HG02870 (cell line): ENCODE results near the gene SGK1.
A peak's percentile ranks its signal among the peaks of the same experiment; 100 is the strongest.
"Not testable (repeated sequence)": the region's sequence is repeated elsewhere in the genome, so short reads cannot be mapped to it uniquely, and the experiment has no call there.

Experiments used
- ATAC-seq: cut with Tn5 transposase; IDR thresholded peaks from one replicate; pipeline ENCODE4 v1.9.1; 2021; ENCODE audit warnings: mild to moderate bottlenecking, moderate library complexity; ENCODE audit not compliant: unreplicated experiment

SGK1 gene

DNA sequence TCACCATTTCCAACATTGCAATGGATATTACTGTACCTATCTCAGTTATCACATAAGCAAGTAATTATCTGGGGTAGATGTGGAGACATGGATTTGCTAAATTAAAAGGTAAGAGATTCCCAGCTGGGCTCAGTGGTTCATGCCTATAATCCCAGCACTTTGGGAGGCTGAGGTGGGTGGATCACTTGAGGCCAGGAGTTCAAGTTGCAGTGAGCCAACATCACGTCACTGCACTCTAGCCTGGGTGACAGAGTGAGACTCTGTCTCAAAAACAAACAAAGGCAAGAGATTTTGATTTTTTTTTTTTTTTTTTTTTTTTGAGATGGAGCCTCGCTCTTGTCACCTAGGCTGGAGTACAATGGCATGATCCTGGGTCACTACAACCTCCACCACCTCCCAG is 62.6 kb downstream of the SGK1 start:
- not testable (repeated sequence) for ATAC-seq

DNA sequence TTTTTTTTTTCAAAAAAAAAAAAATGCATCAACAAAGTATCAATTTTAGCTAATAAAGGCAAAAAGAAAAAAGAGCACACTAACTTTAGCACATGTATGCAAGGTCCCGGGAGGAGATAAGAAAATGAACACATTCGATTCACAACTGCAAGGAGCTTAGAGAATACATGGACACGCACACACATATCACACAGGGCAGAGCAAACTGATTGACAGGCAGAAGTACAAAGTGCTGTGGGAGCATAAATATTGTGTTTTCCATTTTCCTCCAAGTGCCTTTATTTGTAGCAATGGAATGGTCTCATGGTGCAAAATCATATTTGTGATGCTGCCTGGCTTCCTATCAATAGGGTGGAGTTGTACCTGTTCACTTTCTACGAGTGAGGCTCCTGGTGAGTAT is 63.8 kb downstream of the SGK1 start:
- no peak for ATAC-seq

DNA sequence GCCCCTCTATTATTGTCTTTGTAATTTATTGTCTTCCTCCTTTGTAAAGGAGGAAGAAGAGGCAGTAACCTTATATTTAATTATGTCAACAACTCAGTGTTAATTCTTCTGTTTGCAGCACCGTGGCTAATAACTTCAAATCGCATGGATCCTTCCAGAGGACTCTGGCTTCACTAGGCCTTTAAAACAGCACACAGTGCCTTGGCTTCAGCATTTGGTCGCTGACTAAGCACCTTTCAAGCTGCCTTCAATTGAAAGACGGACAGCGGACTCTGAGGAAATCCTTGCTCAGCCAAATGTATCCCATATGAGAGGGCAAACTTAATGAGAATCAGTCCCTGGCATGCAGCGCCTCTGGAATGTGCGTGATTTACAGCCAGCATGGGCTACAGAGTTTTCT is 64.2 kb downstream of the SGK1 start:
- no peak for ATAC-seq

DNA sequence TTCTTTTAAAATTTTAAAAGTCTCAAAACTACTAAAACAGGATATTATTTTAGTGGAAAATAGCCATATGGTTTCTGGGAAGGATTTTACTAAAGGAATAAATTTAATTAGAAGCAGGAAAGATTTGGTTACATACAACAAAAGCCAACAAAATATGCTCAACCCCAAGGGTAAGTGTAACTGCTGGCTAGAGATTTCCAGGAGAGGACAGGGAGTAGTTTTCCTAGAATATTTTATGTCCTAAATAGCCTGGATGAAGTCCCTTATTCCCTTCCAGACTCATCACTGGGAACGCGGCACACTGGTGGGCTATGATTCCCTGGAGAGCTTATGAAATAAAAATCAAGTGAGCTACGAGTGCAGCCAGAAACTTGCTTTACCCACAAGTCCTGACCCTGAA is 66.6 kb downstream of the SGK1 start:
- ATAC-seq: no peak

DNA sequence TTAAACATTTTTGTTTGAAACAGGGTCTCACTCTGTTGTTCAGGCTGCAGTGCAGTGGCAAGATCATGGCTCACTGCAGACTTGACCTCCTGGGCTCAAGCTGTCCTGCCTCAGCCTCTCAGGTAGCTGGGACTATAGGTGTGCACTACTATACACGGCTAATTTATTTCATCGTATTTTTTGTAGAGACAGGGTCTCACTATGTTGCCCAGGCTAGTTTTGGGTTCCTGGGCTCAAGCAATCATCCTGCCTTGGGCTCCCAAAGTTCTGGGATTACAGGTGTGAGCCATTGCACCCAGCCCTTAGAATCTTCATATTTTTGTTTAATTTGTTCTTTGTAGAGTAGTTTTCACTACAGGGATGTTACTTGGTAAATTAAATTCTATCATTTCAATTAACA is 67.1 kb downstream of the SGK1 start:
- no peak for ATAC-seq

DNA sequence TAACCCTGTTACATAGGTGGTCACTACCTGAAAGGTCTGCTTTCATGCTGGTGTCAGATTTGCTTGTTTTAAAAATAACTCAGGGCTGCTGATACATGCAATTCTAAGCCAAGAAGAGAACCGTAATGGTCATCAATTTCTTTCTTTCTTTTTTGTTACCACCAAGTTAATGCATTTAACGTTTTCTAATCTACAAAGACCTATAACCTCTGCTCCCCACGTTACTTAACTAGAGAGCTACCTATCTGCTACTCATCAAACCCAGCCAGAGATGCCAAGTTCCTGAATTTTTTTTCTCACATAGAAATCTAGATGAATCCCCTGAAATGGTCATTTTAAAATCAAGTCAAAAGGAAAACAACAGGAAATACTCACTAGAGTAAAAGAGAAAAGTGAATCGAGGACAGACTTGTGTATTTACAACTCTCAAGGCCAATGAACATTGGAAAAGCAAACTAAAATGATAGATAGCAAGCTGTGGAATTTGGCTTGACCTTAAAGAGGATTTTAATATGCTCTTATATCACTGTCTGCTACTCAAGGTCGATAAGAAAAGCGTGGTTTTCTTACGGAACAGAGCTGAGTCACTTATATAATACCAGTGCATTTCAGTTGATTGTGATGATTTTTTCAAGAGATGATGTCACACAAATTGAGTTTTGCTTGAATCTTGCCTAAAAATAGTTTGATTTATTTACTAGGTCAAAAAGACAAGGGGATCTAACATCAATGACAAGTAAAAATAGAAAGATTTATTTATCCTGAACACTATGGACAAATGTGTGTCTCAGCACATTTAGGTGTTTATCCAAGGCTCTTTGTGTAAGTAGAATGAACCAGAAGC is 67.9 kb downstream of the SGK1 start:
- ATAC-seq: no peak

DNA sequence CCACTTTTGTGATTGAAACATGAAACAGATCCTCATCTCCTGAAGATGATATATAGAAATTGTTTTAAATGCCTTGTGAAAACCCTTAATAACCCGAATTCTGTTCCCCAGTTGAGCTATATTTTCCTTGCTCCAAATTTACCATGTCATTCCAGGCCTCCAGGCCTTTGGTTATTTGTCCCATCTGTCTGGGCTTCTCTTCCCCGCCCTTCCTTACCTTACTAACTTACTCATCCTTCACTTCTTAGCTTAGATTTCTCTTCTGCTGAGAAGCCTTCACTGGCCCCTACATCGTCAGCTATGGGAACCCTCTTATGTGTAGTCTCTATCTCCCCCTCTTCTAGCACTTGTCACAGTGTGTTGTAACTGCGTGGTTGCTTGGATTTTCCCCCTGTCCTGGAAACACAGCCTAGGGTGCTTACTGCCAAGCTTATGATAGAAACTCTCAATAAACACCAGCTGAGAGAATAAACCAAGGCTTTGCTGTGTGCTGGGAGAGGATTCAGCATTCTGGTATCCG is 68.6 kb downstream of the SGK1 start:
- ATAC-seq: no peak

DNA sequence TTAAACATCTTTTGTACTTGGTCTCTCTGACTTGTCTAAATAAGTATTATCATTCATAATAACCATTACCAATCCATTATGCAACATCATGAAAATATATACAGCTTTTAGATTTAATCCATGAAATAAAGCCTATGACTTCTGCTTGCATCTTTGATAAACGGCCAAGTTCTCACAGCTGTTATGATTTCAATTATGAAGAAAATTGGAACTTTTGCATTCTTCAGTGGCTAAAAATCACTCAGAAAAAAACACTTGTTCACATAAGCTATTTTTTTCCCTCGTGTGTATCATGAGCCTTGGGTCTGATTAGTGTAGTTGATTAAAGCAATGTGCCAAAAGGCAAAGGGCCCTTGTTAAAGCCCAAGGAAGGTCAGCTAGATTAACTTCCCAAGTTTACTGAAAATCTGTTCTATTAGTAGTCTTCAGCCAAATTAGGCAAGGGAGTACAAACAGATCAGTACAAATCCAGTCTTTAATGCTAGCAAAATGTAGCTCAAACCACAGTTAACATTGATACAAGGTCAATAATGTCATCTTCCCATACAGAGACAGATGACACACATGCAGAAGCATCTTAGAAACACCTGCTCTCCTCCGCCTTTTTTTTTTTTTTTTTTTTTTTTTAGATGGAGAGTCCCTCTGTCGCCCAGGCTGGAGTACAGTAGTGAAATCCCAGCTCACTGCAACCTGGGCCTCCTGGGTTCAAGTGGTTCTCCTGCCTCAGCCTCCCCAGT is 69.9 kb downstream of the SGK1 start:
- ATAC-seq: no peak

DNA sequence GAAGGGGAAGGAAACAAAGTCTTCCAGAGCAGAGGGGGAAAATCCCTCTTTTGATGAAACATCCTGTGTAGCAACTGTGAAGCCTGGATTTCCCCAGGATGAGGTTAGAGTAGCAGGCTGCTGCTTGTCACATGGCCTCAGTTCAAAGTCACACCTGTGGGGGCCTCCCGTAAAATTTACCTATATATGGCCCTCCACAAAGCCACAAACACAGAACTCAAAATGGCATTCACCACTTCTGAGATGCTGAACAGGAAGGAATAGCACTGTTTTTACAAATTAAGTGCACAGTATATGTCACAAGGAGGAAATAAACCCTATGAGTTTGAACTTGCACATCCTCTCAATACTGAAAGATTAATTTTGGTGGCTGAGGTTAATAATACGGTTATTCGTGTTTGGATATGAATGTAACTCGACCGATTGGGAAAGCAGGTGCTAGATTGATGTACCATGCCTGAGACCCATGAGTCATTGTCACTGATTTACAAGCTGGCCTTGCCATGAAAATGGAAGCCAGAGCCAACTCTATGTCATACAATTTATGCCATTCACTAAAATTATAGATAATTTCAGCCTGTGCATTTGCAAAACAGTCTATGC is 70.6 kb downstream of the SGK1 start:
- peak; percentile 96 for ATAC-seq

DNA sequence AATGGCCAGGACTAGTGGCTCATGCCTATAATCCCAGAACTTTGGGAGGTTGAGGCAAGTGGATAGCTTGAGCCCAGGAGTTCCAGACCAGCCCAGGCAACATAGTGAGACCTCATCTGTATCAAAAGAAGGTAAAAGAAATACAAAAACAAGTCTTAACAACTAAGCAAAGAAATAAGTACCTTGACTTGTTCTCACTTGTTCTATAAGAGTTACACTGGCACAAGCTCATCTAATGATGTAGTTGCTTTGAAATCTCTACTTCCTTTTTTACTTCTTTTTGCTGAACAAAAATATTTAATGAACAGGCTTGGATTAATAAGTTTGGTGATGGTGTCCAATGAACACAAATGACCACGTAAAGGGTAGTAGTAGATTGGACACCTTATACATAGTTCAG is 72.2 kb downstream of the SGK1 start:
- ATAC-seq: no peak

DNA sequence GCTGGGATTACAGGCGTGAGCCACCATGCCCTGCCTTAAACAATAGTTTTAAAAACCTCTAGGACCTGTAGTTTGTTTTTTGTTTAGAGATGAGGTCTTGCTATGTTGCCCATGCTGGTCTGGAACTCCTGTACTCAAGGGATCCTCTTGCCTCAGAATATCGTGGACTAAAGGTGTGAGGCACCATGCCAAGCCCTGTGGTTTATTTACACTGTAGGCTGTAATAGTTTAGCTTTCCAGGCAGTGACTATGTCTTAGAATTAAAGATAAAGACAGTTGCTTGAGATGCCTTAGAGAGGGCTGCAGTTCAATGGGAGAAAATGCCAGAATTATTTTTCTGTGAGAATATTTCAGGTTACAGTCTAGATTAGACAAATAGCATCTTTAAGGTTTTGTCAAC is 72.9 kb downstream of the SGK1 start:
- ATAC-seq: no peak

DNA sequence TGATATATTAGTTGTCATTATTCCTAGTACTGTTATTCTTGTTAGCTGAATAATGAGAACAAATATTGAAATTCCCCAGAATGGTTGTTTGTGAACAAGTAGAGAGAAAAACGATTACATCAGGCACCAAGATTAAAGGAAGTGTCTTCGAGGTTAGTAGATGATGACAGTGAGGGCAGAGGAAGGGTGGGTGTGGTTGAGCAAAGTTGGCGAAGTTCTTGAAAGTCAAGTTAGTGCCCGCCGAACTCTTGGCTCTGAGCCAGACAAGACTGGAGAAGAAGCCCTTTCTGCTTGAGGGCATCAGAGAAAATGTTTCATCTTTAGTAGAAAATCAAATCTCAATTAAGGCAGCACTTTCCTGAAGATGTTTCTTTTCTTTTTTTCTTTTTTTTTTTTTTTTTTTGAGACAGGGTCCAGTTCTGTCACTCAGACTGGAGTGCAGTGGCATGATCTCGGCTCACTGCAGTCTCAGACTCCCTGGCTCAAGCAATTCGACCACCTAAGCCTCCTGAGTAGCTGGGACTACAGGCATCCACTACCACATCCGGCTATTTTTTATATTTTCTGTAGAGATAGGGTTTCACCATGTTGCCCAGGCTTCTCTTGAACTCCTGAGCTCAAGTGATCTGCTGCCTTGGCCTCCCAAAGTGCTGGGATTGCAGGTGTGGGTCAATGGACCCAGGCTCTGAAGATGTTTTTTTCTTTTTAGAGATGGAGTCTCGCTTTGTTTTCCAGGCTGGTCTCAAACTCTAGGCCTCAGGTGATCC is 77.1 kb downstream of the SGK1 start:
- no peak for ATAC-seq

DNA sequence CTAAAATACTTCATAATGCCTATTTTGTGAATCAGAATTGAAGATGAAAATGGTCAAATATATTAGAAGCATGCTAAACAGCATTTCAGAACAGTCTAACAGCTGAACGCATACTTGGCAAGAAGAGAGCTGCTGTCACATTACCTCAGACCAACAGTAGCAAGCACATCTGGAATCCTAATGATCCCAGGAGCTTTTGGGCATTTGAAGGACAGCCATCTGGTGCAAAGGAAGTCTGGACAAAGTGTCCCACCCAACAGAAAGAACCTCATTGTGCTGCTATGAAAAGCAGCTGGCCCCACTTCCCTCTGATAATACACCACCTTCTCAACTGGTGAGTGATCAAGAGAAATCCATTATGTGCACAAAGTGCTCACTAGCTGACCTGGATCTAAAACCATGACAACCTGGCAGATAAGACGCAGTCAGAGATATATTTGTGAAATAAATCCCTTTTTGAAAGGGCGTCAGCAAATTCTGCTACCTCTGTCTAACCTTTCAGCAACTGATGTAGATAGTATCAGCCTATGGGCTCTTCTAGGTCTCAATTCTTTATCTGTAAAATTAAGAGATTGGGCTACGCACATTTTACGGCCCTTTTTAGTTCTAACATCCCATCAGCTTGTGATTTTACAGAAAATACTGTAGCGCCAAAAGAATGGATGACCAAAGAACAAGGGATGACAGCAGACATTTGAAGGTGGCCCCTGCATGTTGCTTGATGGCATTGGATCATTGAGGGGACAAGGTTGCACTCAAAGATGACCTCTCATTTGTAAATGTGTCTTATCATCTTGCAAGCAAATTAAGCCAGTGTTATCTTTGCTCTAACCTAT is 78.7 kb downstream of the SGK1 start:
- ATAC-seq: no peak

DNA sequence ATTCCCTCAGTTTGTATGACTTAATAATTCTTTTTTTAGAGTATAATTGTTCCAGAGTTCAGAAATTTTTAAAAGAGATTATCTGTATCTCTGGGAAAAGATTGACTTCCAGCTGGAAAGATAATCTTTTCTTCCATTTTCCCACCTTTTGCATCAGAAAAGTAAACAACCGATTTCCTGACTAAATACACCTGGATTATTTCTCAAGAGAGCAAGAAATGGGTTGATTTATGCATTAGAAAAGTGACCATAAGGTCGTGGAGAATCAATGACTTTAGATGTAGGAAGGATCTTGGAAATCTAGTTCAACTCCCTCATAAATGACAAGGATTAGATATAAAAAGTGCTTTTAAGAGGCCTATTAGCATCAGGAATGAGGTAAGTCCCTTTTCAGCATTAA is 79.9 kb downstream of the SGK1 start:
- ATAC-seq: no peak

DNA sequence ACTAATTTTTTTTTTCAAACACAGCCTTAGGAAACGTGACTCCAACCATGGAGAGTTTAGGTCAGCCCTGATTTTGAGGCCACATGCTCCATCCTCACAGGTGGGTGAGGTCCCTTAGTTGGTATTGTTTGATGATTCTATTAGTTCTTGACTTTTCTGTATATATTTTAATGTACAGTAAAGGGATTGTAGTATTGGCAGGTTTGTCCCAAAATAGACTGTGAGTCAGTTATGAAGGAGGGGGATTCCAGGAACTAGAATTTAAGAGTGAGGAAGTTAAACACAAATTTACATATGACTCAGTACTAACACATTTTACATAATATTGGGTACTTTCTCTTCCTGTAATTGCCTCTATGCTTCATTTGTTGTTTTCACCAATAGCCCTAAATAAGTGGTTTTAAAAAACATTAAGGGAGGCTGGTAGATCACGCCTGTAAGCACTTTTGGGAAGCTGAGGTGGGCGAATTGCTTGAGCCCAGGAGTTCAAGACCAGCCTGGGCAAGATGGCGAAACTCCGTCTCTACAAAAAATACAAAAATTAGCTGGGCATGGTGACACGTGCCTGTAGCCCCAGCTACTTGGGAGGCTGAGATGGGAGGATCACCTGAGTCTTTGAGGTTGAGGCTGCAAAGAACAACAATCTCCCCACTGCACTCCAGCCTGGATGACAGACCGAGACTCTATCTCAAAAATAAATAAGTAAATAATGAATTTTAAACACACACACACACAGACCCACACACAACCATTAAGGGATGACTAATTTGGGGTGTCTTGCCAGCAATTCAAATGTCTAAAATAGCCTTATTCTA is 81.8 kb downstream of the SGK1 start:
- ATAC-seq: peak; percentile 97

DNA sequence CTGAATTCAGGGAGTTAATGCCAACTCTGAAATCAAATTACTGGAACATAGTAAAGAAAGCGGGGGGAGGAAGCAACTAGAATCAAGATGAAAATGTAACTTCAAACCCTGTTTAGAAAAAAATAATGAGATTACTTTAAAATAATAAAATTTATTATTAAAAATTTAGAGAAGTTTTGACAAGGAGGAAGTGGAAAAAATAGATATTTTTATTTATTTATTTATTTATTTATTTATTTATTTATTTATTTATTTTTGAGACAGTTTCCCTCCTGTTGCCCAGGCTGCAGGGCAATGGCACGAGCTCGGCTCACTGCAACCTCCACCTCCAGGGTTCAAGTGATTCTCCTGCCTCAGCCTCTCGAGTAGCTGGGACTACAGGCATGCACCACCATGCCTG is 82.6 kb downstream of the SGK1 start:
- ATAC-seq: not testable (repeated sequence)

DNA sequence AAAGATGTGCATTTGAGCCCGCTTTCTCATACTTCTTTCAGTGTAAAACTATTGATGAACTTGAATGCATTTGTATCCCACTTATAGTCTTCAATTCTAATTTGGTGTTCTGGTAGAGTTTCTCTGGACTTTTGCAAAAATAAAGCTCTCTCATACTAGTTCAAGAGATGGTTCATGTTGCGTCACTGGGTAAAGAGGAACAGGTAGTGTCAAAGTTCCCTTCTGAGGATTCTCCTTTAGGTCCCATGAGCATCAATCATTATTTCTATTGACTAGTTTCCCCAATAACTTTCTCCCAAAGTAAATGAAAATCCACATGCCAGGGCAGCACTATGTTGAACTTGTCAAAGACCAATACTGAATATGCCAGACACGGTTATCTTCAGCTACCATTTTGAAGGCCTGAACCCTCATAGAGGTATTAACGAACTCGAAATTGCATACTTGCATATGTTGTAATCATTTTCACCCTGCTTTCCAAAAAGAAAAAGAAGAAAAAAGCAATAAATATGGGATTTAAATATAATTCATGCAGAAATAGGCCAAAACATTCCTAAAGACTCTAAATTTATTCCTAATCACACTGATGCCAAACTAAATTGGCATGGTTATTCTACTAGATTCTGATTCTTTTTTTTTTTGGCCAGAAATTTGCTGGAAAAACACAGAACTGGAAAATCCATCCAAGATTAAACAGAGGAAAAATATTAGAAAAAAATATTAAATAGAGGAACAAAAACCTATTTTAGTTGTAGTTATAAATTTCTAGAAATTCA is 84.5 kb downstream of the SGK1 start:
- no peak for ATAC-seq

DNA sequence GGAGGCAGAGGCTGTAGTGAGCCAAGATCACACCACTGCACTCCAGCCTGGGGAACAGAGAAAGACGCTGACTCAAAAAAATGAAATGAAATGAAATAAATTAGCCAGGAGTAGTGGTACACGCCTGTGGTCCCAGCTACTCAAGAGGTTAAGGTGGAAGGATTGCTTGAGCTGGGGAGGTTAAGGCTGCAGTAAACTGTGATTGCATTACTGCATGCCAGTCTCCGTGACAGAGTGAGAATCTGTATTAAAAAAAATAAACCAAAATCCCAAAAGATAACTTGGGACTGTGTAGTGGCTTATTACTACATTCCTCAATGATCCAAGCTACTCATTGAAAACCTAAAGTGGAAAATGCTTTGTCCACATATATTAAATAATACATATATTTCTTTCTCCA is 87.0 kb downstream of the SGK1 start:
- no peak for ATAC-seq
